ENCODE results near the gene CREB5. TPM values are rescaled to one million over a fixed set of nuclear protein-coding genes. Genes with fewer than 3 reads are reported as not detected.

Gene CREB5
- total RNA-seq, 1 donor from 2014 or later = 43.1 TPM

DNA sequence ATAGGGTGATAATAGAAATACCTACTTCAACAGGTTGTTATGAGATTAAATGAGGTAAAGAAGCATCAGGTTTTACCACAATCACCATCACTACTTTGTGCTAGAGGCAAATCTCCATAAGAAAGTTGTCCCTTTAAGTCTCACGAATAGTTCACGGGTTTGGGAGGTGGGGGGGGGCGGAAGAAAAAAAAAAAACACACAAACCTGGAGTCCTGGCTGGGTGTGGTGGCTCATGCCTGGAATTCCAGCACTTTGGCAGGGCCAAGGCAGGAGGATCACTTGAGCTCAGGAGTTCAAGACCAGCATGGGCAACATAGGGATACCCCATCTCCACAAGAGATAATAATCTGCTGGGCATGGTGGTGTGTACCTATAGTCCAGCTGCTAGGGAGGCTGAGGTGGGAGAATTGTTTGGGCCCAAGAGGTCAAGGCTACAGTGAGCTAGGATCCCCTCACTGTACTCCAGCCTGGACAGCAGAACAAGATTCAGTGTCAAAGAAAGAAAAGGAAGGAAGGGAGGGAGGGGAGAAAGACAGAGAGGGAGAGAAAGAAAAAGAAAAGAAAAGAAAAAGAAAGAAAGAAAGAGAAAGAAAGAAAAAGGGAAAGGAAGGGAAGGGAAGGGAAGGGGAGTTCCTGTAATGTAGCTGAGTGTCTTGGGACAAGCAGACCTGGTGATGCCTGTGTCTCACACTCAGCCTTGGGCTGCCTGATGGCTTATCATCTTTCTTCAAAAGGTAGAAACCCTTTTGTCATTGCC lies 231.4 kb downstream of the CREB5 start:
- DNase-seq (ENCODE audit: low spot score) = no peak

GRCh38 chr7:28645866-28646265 lies 233.5 kb downstream of the CREB5 start:
- DNase-seq (ENCODE audit: low spot score) = no peak
- intact Hi-C loops (cut with DNase I) = no loop called here

More for the DNA sequence above, 231.4 kb downstream of the CREB5 start:
- intact Hi-C loops (cut with DNase I) = no loop called here

DNA sequence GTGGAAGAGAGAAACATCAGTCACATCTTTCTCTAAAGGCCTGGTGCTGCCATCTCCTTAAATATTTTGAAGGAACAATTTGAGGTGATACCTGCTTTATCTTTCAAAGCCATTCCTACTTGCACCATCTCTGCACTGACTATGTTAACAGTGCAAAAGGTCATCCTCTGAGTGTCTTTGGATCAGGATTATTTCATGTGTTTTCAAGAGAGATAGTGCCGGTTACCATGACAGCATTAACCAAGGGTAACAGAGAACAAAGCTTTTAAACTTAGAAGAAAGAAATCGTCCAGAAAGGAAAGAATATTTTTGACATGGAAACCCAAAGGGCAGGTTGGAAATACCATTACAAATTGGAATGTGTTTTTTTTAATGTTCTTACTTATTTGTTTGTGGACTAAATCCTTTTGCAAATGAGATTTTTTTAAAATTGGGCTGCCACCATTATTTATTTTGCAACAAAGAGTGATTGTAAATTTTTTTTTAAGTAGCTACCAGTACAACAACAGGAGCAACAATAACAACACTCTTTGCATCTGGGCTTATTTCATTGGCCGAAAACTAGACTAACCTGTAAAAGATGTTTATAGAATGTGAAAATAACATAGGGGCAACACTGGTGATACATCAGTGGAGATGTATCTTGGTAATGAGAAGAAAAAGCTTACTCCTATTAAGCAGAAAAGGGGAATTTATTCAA lies 234.2 kb downstream of the CREB5 start:
- intact Hi-C loops (cut with DNase I) = no loop called here
- no peak for DNase-seq (ENCODE audit: low spot score)

GRCh38 chr7:28647076-28647421 lies 234.7 kb downstream of the CREB5 start:
- DNase-seq (ENCODE audit: low spot score) = no peak
- intact Hi-C loops (cut with DNase I) = no loop called here

DNA sequence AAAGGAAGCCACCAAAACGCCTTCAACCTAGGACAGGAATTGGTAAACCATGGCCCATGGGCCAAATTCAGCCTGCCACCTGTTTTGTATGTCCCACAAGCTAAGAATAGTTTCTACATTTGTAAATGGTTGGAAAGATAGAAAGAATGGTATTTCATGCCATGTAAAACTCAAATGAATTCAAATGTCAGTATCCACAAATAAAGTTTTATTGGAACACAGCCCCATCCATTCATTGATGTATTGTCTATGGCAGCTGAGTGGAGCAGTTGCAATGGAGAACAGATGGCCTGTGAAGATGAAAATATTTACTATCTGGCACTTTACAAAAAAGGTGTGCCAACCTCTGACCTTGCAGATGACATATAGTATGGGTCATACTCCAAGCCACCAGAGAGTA lies 236.9 kb downstream of the CREB5 start:
- DNase-seq (ENCODE audit: low spot score) = no peak
- intact Hi-C loops (cut with DNase I) = no loop called here

DNA sequence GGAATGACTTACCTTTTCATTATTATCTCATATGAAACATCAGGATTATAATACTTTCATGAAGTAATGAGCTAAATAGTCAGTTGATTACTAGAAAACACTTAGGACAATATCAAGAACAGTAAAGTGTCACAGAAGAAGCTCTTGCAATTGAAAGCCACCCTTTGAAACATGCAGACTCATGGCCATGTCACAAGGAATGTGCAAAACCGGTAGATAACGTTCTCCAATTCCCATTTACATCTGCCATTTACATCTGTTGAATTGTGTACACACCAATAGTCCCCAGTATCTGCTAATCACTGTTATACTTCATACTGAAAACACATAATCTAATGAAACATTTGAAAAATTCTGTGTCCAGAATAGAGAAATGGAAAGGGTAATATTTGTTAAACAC lies 237.5 kb downstream of the CREB5 start:
- intact Hi-C loops (cut with DNase I) = no loop called here
- DNase-seq (ENCODE audit: low spot score) = no peak

DNA sequence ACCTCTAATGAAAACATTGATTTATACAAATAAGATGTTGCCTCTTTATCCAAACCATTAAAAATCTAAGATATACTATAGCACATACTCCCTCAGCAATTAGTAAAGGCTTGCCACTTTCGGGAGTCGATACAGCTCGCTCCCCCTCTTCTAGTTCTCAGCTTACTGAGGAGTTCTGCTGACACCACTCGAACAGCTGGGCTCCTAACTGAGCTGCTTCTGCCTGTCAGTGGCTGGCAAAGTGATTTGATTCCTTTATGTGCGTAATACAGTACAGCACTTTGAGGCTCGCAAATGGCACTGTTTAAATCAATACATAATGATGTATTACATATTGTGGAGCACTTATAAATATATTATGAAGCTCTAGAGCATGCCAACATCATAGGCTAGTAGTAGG lies 241.8 kb downstream of the CREB5 start:
- no peak for DNase-seq (ENCODE audit: low spot score)
- intact Hi-C loops (cut with DNase I) = no loop called here

- DNase-seq (ENCODE audit: low spot score) = no peak
- intact Hi-C loops (cut with DNase I) = no loop called here
Measured at GRCh38 chr7:28656529-28656928, 244.2 kb downstream of the CREB5 start.

- DNase-seq (ENCODE audit: low spot score) = no peak
- intact Hi-C loops (cut with DNase I) = no loop called here
Measured at GRCh38 chr7:28658381-28658780, 246.1 kb downstream of the CREB5 start.

DNA sequence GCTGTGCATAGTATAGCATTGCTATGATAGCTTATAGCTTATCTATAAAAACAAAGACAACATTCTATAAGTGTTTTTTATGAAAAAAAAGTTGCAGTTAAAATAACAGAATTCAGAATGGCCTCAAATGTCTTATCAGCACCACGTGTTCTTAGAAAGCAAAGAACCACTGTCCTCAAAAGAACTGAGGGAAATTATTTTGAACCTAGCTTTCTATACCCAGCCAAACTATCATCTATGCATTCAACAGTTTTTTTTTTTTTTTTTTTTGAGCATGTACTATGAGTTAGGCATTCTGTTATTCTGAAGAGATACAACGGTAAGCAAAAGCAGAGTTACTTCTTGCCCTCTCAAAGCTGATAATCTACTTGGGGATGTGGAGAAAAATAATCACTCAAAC lies 247.8 kb downstream of the CREB5 start:
- intact Hi-C loops (cut with DNase I) = no loop called here
- no peak for DNase-seq (ENCODE audit: low spot score)

- no peak for DNase-seq (ENCODE audit: low spot score)
- intact Hi-C loops (cut with DNase I) = no loop called here
Measured at GRCh38 chr7:28661826-28662595, 249.7 kb downstream of the CREB5 start.

- intact Hi-C loops (cut with DNase I) = no loop called here
- DNase-seq (ENCODE audit: low spot score) = no peak
Measured at GRCh38 chr7:28666154-28666553, 253.8 kb downstream of the CREB5 start.

- intact Hi-C loops (cut with DNase I) = no loop called here
- DNase-seq (ENCODE audit: low spot score) = no peak
Measured at GRCh38 chr7:28668085-28668484, 255.8 kb downstream of the CREB5 start.

GRCh38 chr7:28669330-28669729 lies 257.0 kb downstream of the CREB5 start:
- intact Hi-C loops (cut with DNase I) = no loop called here
- no peak for DNase-seq (ENCODE audit: low spot score)

GRCh38 chr7:28671526-28671925 lies 259.2 kb downstream of the CREB5 start:
- intact Hi-C loops (cut with DNase I) = no loop called here
- DNase-seq (ENCODE audit: low spot score) = no peak

DNA sequence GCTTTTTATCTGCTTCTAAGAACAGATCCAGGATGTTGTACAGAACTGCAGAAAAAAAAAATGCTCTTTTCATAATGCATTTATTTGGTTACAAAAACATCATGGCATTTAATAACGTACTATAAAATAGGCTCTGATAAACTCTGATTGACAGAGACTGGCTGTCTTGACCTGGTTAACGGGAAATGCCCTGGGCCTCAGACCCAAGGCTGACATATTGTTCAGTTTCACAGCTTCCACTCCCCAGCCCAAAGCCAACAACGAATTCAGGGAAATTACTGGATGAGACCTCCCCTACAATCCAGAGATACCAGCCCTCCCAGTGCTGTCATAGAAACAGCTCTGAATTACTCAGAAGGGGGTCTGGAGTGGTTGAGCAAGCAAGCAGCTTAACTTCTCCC lies 260.1 kb downstream of the CREB5 start:
- intact Hi-C loops (cut with DNase I) = no loop called here
- DNase-seq (ENCODE audit: low spot score) = no peak

DNA sequence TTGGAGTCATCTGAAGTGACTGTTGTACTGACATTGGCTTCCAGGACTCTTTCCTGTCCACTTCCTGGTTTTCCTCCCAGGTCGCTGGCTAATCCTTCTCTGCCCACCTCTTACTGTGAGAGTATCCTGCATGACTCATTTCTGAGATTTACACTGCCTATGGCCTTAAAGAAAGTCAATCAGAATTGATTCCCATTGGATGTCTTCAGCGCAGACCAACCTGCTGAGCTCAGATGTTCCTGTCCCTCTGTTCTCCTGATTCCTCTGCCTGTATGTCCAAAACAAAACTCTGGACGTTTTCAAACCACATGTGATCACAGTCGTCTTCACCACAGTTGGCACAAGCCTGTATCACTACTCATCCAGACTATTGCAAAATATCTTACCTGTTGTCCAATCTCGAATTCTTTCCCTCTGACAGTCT lies 262.1 kb downstream of the CREB5 start:
- DNase-seq (ENCODE audit: low spot score) = no peak
- intact Hi-C loops (cut with DNase I) = no loop called here

- DNase-seq (ENCODE audit: low spot score) = no peak
- intact Hi-C loops (cut with DNase I) = no loop called here
Measured at GRCh38 chr7:28675429-28675828, 263.1 kb downstream of the CREB5 start.

DNA sequence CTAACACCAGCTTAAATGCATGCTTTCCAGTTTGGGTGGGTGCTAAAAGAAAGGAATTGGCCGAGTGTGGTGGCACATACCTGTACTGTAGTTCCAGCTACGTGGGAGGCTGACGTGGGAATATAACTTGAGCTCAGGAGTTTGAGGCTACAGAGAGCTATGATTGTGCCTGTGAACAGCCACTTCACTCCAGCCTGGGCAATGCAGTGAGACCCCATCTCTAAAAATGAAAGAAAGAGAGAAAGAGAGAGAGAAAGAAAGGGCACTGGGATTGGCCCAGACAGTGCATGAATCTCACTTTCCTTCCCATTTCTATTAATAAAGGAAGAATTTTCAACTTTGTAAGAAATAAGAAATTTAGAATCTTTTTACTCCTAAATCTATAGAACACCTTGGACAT lies 265.4 kb downstream of the CREB5 start:
- intact Hi-C loops (cut with DNase I) = no loop called here
- no peak for DNase-seq (ENCODE audit: low spot score)

DNA sequence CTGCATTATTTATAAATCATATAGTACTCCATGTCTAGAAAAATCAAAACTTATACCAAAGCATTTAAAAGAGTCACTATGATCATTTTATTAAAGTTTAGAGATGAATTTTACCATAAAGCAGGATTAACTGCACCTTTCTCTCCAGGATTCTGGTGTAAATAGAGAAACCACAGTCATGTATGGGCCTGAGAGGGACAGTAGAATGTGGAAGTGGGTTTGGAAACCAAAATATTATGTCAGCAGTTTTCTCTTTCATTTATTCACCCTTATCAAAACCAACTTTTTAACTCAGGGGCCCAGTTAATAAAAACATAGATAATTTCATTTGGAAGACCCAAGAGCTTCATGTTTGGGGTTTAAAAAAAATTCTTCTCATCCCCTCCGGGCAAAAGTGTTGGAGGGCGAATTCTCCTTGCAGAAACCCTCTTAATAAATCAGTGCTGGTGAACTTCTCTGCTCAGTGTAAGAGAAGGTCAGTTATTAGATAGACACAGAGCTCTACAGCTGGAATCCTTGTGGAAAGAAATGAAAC lies 266.2 kb downstream of the CREB5 start:
- intact Hi-C loops (cut with DNase I) = no loop called here
- DNase-seq (ENCODE audit: low spot score) = no peak
